Osteocyte (in vitro differentiated cells): ENCODE results near the gene WDR64. TPM values are rescaled to one million over a fixed set of nuclear protein-coding genes. Genes with fewer than 3 reads are reported as not detected.

Experiments
- DNase-seq: peaks from one replicate; pipeline ENCODE4 v3.0.0; 2021; ENCODE audit warnings: mixed read lengths; ENCODE audit not compliant: unreplicated experiment; ENCODE audit errors: extremely low spot score
- H3K27ac Mint-ChIP-seq: one replicate; pipeline ENCODE4 v1.8.0; 2021; ENCODE audit warnings: mild to moderate bottlenecking, mixed read lengths; ENCODE audit not compliant: unreplicated experiment
- H3K27me3 Mint-ChIP-seq: one replicate; pipeline ENCODE4 v1.8.0; 2021; ENCODE audit warnings: mixed read lengths; ENCODE audit not compliant: unreplicated experiment
- H3K36me3 Mint-ChIP-seq: one replicate; pipeline ENCODE4 v1.8.0; 2021; ENCODE audit warnings: mixed read lengths; ENCODE audit not compliant: unreplicated experiment
- H3K4me1 Mint-ChIP-seq: one replicate; pipeline ENCODE4 v1.8.0; 2021; ENCODE audit warnings: mixed read lengths; ENCODE audit not compliant: unreplicated experiment
- H3K4me3 Mint-ChIP-seq: one replicate; pipeline ENCODE4 v1.8.0; 2021; ENCODE audit warnings: mild to moderate bottlenecking, moderate library complexity, mixed read lengths; ENCODE audit not compliant: unreplicated experiment
- H3K9me3 Mint-ChIP-seq: one replicate; pipeline ENCODE4 v1.8.0; 2021; ENCODE audit warnings: mixed read lengths; ENCODE audit not compliant: unreplicated experiment
- total RNA-seq: library from RNA; stranded (reverse); gene quantifications from 2 replicates; pipeline ENCODE4 v1.2.1, GENCODE V29; 2021
- TF ChIP-seq, protein P1 (sequence below): fragments of 200-600 bp; sonication (generic); IDR thresholded peaks from 2 replicates; pipeline ENCODE4 v1.5.0; 2021; ENCODE audit warnings: antibody characterized with exemption, mild to moderate bottlenecking, moderate library complexity

WDR64 gene
- total RNA-seq, 1 donor from 2014 or later, result not detected

DNA sequence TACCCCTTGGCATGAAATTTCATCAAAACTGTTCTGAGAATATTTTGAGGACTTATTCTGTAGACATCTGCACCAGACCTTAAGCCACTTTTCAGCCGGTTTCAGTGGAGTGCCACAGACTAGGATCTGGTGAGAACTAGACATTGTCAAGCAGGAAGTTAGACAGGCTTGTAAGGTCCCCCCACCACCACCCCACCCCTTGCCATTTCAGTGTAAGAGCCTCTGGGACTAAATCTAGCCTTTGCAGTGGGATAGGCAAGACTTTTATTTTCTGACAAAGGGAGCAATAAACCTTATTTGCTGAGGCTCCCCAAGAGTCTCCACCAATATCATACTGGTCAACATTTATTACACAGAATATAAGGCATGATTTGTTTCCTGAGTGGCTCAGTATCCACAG, 118.0 kb downstream of the WDR64 start:
- Mint-ChIP-seq H3K27me3 (peaks cover 14% of the 10 kb centered on the region), H3K27ac (no peak overlapping the region), H3K4me3 (no peak overlapping the region), H3K4me1 (peaks cover 15% of the 10 kb centered on the region), H3K36me3 (no peaks in the 10 kb centered on the region), H3K9me3 (no peaks in the 10 kb centered on the region)
- TF ChIP-seq, protein P1, sequence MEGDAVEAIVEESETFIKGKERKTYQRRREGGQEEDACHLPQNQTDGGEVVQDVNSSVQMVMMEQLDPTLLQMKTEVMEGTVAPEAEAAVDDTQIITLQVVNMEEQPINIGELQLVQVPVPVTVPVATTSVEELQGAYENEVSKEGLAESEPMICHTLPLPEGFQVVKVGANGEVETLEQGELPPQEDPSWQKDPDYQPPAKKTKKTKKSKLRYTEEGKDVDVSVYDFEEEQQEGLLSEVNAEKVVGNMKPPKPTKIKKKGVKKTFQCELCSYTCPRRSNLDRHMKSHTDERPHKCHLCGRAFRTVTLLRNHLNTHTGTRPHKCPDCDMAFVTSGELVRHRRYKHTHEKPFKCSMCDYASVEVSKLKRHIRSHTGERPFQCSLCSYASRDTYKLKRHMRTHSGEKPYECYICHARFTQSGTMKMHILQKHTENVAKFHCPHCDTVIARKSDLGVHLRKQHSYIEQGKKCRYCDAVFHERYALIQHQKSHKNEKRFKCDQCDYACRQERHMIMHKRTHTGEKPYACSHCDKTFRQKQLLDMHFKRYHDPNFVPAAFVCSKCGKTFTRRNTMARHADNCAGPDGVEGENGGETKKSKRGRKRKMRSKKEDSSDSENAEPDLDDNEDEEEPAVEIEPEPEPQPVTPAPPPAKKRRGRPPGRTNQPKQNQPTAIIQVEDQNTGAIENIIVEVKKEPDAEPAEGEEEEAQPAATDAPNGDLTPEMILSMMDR, result no peak
- DNase-seq, result no peak

DNA sequence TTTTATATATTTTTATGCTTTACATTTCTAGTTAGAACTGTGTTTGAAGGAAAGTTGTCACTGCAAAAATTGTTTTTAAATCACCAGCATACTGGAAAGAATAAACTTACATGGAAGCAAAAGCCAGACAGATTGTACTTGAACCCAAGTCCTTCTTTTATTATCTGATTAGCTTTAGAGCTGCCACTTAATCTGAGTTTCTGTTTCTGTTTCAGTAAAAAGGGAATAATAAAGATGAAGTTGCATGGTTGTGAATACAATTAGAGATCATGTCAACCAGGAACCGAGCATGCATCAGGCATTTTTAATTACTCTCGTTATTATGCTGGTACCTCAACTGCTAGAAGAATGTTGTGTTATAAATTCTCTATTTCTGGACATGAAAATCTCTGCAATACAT, 119.0 kb downstream of the WDR64 start:
- Mint-ChIP-seq H3K4me3 (no peak overlapping the region), H3K27ac (no peak overlapping the region), H3K27me3 (peaks cover 11% of the 10 kb centered on the region), H3K4me1 (peaks cover 15% of the 10 kb centered on the region), H3K36me3 (no peaks in the 10 kb centered on the region), H3K9me3 (no peaks in the 10 kb centered on the region)
- no peak for DNase-seq
- TF ChIP-seq, protein P1, result no peak

DNA sequence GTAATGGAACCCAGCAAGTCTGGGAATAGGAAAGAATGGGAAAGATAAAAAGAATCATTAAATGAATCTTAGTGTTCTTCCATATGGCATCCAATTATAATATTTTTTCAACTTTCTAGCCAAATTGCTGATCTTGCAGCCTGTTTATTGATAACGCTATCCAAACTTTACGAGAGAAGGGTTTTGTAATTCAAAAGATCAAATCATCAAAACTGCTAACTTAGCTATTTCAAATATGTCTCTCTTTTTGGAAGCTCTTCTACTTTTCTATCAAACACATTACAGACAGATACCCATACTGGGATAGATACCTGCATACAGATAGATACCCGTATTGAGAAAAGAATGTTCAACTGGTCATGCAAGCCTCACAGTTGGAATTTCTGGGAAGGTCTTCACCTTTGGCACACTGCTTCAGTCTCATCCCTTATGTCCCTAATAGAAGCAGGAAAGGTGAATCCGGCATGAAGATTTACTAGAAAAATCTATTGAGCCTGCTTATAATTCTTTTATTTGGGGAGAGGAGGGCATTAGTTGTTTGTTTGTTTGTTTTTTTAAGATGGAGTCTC, 120.9 kb downstream of the WDR64 start:
- Mint-ChIP-seq H3K27ac (no peak overlapping the region), H3K36me3 (no peaks in the 10 kb centered on the region), H3K4me3 (no peak overlapping the region), H3K4me1 (peaks cover 15% of the 10 kb centered on the region), H3K9me3 (no peaks in the 10 kb centered on the region), H3K27me3 (no peaks in the 10 kb centered on the region)
- DNase-seq, result no peak
- TF ChIP-seq, protein P1, result no peak

DNA sequence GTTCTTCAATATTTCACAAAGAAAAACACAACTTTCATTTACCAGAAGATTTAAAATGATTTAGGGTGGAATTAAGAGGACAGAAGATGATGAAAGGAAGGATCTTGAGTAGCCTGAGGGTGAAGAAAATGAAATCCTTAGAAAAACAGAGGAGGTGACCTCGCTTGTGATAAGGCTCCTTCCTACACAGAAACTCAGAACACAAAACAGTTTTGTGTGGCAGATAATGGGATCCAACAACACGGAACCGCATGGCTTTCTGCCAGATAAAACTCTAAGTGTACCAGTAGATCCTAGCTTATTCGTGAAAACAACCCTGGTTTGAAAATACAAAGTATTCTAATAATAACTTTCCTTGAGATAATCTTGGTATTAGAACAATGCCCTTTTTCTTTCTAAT, 121.9 kb downstream of the WDR64 start:
- Mint-ChIP-seq H3K9me3 (no peaks in the 10 kb centered on the region), H3K27ac (peak overlapping the region; percentile 23), H3K36me3 (no peaks in the 10 kb centered on the region), H3K27me3 (no peaks in the 10 kb centered on the region), H3K4me3 (no peak overlapping the region), H3K4me1 (peaks cover 15% of the 10 kb centered on the region)
- TF ChIP-seq, protein P1, result no peak
- no peak for DNase-seq

DNA sequence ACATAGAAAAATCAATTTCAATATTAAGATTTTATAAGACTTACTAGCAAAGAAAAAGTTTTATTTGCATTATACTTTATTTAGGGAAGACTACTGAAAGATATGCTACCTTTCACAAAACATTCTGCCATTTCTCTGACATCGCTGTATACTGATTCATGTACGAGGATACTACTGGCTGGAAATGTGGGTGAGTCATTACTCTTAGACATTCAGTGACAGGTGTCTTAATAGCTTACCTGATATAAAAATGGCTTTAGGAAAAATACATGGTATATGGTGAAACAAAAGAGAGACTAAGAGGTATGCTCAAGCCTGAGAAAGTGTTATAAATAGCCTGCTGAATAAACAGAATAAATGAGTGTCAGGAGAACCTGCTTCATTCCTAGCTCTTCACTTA, 122.9 kb downstream of the WDR64 start:
- Mint-ChIP-seq H3K27ac (no peak overlapping the region), H3K9me3 (no peaks in the 10 kb centered on the region), H3K36me3 (no peaks in the 10 kb centered on the region), H3K4me1 (peaks cover 15% of the 10 kb centered on the region), H3K4me3 (no peak overlapping the region), H3K27me3 (no peaks in the 10 kb centered on the region)
- TF ChIP-seq, protein P1, result no peak
- DNase-seq, result no peak
